Liver (tissue), 9 donors: ENCODE results near the gene ANKRD13B. TPM values are rescaled to one million over a fixed set of nuclear protein-coding genes. Genes with fewer than 3 reads are reported as not detected.

Experiments used
- DNase-seq: peaks from one replicate; pipeline ENCODE4 v3.0.0-alpha.2; 2017; ENCODE audit warnings: low spot score
- H3K27ac ChIP-seq, 2 donors: one replicate each; pipeline ENCODE4 v1.7.0; 2013; ENCODE audit warnings: inconsistent platforms in 2 of 2, low read length in 2 of 2, control low read depth in 1 of 2, low read depth in 1 of 2, mild to moderate bottlenecking in 1 of 2
- H3K27me3 ChIP-seq, 4 donors: one replicate each; pipeline versions ENCODE4 v1.6.1 to v1.7.0; 2013; ENCODE audit warnings: low read length in 3 of 4, inconsistent platforms in 1 of 4, mild to moderate bottlenecking in 1 of 4, moderate library complexity in 1 of 4; ENCODE audit not compliant: control insufficient read depth in 4 of 4, insufficient read depth in 4 of 4
- H3K36me3 ChIP-seq, 4 donors: one replicate each; pipeline versions ENCODE4 v1.6.1 to v1.7.0; 2013; ENCODE audit warnings: low read length in 3 of 4, mild to moderate bottlenecking in 3 of 4, low read depth in 1 of 4, moderate library complexity in 1 of 4; ENCODE audit not compliant: control insufficient read depth in 4 of 4, insufficient read depth in 3 of 4
- H3K4me1 ChIP-seq, 4 donors: one replicate each; pipeline versions ENCODE4 v1.6.1 to v1.7.0; 2013; ENCODE audit warnings: low read length in 3 of 4, mild to moderate bottlenecking in 3 of 4, moderate library complexity in 1 of 4; ENCODE audit not compliant: control insufficient read depth in 4 of 4, insufficient read depth in 4 of 4
- H3K4me3 ChIP-seq, 3 donors: one replicate each; pipeline versions ENCODE4 v1.6.1 to v1.7.0; 2013; ENCODE audit warnings: low read length in 3 of 3, control low read depth in 1 of 3, low read depth in 1 of 3, mild to moderate bottlenecking in 1 of 3
- H3K9ac ChIP-seq, 2 donors: one replicate each; pipeline ENCODE4 v1.7.0; 2013; ENCODE audit warnings: low read length in 2 of 2, mild to moderate bottlenecking in 2 of 2, moderate library complexity in 2 of 2, control low read depth in 1 of 2, low read depth in 1 of 2
- H3K9me3 ChIP-seq, 4 donors: one replicate each; pipeline versions ENCODE4 v1.6.1 to v1.7.0; 2013; ENCODE audit warnings: low read length in 3 of 4; ENCODE audit not compliant: control insufficient read depth in 4 of 4
- EGR1 ChIP-seq, 2 donors: IDR thresholded peaks; 2 replicates each; pipeline ENCODE4 v1.6.1; 2016 to 2018; ENCODE audit warnings: antibody characterized with exemption in 2 of 2, low read depth in 2 of 2
- HNF4A ChIP-seq, 2 donors: conservative IDR thresholded peaks; 2 replicates each; pipeline ENCODE4 v1.6.1; 2016; ENCODE audit warnings: antibody characterized with exemption in 2 of 2, mild to moderate bottlenecking in 2 of 2
- RAD21 ChIP-seq, 2 donors: IDR thresholded peaks; 2 replicates each; pipeline ENCODE4 v1.6.1; 2016; ENCODE audit warnings: antibody characterized with exemption in 2 of 2, mild to moderate bottlenecking in 2 of 2
- SP1 ChIP-seq: IDR thresholded peaks from 2 replicates; pipeline ENCODE4 v1.6.1; 2018; ENCODE audit warnings: antibody characterized with exemption, mild to moderate bottlenecking
- WGBS: extraction: QIAGEN DNeasy Blood & Tissue Kit; methylation state at CpG from one replicate; pipeline ENCODE4 v1.1.7; 2013; 5-methylcytosine and 5-hydroxymethylcytosine counted together
- polyA plus RNA-seq, 2 donors: library from polyadenylated mRNA; stranded (reverse) in 1 of 2; unstranded in 1 of 2; fragments of 200-250 nt in 1 of 2; fragments of >200 nt in 1 of 2; fragmentation: Nextera tagmentation in 1 of 2; extraction: Ambion mirVana in 1 of 2; gene quantifications; one replicate each; pipeline versions ENCODE4 v1.2.1 to v1.2.3, GENCODE V29; 2013 to 2015
- total RNA-seq, 2 donors: library from RNA; depleted of rRNA; stranded (reverse); fragments of >200 nt; gene quantifications; one replicate each; pipeline ENCODE4 v1.2.3, GENCODE V29; 2014
- TF ChIP-seq, protein P1 (sequence below): IDR thresholded peaks from 2 replicates; pipeline ENCODE4 v1.6.1; 2016; ENCODE audit warnings: antibody characterized with exemption
- TF ChIP-seq, protein P2 (sequence below): fragments of 150-350 bp; IDR thresholded peaks from 2 replicates; pipeline ENCODE4 v1.5.1; 2017; ENCODE audit warnings: improper control_type of control experiment, low read depth, low read length; ENCODE audit not compliant: missing input control
- TF ChIP-seq, protein P3 (sequence below): IDR thresholded peaks from 2 replicates; pipeline ENCODE4 v1.6.1; 2016; ENCODE audit warnings: antibody characterized with exemption, mild to moderate bottlenecking
- donor health status: healthy.
- donor health status: healthy.
- donor health status: healthy.
- donor health status: healthy.
- donor health status: healthy.

The ANKRD13B gene
- total and polyA plus RNA-seq, 4 donors, result 0.06 to 1.6 (median 0.51) TPM

DNA sequence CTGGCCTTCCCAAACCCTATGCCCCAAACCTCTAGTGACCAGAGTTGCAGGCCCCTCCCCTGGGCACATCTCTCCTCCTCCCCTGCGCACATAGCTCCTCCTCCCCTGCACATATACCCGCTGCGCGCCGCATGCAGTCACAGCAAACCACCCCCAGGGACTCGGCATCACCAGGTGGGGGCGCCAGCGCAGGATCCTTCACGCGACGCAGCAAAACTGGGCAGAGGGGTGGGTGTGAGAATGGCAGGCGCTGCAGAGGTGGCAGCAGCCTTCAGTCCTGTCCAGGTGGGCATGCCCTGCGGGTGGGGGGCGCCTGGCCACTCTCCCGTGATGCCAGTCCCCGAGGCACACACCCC lies 24.2 kb downstream of the ANKRD13B start (continued):
- peak; percentile 12 for TF ChIP-seq SP1
- TF ChIP-seq, protein P1, sequence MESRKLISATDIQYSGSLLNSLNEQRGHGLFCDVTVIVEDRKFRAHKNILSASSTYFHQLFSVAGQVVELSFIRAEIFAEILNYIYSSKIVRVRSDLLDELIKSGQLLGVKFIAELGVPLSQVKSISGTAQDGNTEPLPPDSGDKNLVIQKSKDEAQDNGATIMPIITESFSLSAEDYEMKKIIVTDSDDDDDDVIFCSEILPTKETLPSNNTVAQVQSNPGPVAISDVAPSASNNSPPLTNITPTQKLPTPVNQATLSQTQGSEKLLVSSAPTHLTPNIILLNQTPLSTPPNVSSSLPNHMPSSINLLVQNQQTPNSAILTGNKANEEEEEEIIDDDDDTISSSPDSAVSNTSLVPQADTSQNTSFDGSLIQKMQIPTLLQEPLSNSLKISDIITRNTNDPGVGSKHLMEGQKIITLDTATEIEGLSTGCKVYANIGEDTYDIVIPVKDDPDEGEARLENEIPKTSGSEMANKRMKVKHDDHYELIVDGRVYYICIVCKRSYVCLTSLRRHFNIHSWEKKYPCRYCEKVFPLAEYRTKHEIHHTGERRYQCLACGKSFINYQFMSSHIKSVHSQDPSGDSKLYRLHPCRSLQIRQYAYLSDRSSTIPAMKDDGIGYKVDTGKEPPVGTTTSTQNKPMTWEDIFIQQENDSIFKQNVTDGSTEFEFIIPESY, result no peak

DNA sequence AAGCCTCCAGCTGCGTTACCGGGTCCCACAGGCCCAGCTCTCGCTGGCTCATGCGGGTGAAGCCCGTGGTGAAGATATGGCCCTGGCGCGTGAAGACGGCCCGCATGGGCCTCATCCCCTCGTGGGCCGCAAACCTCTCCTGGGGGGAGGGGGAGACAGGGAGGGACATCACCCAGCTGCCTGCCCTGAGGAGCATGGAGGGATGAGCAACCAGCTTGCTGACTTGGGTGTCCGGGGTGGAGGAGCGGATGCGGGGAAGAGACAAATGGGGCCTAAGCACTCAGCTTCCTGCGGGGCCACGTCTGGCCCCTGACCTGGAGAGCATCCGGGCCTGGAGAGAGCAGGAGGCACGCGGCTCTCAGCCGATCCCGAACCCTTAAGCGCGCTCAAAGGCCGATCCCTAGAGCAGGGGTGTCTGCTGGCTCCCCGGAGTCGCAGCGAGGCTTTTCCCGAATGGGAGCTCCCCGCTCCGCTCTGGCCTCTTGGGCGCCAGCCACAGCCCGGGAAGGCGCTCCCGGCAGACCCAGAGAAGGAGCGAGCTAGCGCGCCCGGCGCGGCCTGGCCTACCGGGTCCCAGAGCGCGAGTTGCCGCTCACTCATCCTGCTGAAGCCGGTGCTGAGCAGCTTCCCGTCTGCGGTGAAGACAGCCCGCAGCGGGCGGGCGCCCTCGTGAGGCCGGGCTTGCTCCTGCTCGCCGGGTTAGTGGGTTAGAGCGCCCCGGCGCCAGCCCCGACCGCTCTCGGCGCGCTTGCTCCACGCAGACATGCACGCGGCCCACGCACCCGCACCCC lies 24.7 kb downstream of the ANKRD13B start:
- peaks cover 21 to 55% (median 41%) of the 10 kb centered on the region in 4 donors for H3K4me1 ChIP-seq
- no peak overlapping the region for H3K27ac ChIP-seq
- TF ChIP-seq SP1 (peak; percentile 6), HNF4A (conservative IDR thresholded peaks at IDR 0.05) (no peak), RAD21 (IDR thresholded peaks at IDR 0.05) (peak; percentile 64 to 79)
- TF ChIP-seq, protein P2, sequence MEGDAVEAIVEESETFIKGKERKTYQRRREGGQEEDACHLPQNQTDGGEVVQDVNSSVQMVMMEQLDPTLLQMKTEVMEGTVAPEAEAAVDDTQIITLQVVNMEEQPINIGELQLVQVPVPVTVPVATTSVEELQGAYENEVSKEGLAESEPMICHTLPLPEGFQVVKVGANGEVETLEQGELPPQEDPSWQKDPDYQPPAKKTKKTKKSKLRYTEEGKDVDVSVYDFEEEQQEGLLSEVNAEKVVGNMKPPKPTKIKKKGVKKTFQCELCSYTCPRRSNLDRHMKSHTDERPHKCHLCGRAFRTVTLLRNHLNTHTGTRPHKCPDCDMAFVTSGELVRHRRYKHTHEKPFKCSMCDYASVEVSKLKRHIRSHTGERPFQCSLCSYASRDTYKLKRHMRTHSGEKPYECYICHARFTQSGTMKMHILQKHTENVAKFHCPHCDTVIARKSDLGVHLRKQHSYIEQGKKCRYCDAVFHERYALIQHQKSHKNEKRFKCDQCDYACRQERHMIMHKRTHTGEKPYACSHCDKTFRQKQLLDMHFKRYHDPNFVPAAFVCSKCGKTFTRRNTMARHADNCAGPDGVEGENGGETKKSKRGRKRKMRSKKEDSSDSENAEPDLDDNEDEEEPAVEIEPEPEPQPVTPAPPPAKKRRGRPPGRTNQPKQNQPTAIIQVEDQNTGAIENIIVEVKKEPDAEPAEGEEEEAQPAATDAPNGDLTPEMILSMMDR, result peak; percentile 68
- TF ChIP-seq, protein P3, sequence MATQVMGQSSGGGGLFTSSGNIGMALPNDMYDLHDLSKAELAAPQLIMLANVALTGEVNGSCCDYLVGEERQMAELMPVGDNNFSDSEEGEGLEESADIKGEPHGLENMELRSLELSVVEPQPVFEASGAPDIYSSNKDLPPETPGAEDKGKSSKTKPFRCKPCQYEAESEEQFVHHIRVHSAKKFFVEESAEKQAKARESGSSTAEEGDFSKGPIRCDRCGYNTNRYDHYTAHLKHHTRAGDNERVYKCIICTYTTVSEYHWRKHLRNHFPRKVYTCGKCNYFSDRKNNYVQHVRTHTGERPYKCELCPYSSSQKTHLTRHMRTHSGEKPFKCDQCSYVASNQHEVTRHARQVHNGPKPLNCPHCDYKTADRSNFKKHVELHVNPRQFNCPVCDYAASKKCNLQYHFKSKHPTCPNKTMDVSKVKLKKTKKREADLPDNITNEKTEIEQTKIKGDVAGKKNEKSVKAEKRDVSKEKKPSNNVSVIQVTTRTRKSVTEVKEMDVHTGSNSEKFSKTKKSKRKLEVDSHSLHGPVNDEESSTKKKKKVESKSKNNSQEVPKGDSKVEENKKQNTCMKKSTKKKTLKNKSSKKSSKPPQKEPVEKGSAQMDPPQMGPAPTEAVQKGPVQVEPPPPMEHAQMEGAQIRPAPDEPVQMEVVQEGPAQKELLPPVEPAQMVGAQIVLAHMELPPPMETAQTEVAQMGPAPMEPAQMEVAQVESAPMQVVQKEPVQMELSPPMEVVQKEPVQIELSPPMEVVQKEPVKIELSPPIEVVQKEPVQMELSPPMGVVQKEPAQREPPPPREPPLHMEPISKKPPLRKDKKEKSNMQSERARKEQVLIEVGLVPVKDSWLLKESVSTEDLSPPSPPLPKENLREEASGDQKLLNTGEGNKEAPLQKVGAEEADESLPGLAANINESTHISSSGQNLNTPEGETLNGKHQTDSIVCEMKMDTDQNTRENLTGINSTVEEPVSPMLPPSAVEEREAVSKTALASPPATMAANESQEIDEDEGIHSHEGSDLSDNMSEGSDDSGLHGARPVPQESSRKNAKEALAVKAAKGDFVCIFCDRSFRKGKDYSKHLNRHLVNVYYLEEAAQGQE, result no peak
- WGBS, result 4% methylated on average over 68 of the region's 68 CpGs
- H3K36me3 ChIP-seq, result no peaks in the 10 kb centered on the region
- no peaks in the 10 kb centered on the region for H3K9me3 ChIP-seq
- peak; percentile 79 for DNase-seq
- H3K4me3 ChIP-seq, result peak overlapping the region in 1 of 3 donors; percentile 39
- H3K9ac ChIP-seq, result peak overlapping the region in 1 of 2 donors; percentile 10
- peaks cover 0 to 10% (median 2%) of the 10 kb centered on the region in 4 donors for H3K27me3 ChIP-seq

DNA sequence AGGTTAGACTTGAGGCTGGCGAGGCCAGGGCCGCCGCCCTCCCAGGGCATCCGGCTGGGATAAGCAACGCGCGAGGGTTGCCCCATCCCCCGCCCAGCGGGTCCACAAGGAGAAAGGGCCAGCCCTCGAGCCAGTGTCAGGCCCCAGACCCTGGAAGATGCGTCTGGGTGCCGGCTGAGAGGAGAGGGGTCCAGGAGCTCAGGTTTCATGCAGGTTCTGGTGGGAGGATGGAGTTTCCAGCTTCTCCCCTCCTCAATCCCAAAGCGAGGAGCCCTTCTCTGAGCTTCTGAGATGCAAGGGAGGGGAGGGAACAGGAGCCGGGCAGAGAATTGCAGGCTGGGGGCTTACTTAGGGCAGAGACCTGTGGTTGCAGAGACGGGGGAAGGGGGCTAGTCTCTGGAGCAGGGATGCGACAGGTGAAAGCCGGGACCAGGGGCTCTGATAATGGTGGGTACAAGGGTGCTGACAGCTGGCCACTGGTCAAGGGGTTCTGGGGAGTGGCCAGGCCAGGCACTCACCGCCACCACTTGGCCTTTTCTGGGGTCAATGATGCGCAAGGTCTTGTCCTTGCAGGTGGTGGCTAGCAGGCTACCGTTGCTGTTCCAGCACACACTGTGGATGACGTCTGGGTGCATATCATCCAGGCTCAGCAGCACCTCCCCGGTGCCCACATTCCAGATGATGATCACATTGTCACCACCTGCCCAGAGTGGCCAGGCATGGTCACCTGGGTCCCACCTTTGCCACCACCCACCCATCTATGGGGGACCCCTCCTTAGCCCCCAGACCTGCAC lies 25.5 kb downstream of the ANKRD13B start:
- no peak overlapping the region for H3K27ac ChIP-seq
- no peak overlapping the region for H3K9ac ChIP-seq
- H3K36me3 ChIP-seq, result no peaks in the 10 kb centered on the region
- no peak for DNase-seq
- 36% methylated on average over 22 of the region's 22 CpGs for WGBS
- peaks cover 19 to 54% (median 42%) of the 10 kb centered on the region in 4 donors for H3K4me1 ChIP-seq
- H3K9me3 ChIP-seq, result no peaks in the 10 kb centered on the region
- TF ChIP-seq EGR1 (IDR thresholded peaks at IDR 0.05; ENCODE audit: low read depth in 2 of 2), result no peak
- H3K27me3 ChIP-seq, result peaks cover 0 to 10% (median 2%) of the 10 kb centered on the region in 4 donors
- peak overlapping the region in 1 of 3 donors; percentile 39 for H3K4me3 ChIP-seq
